Natural killer cell treated with Interleukin-12 subunit alpha and Interleukin-12 subunit beta and Interleukin-15 and Interleukin-18, amount 100 ng/mL, for 72 hours (primary cell): ENCODE measurements around the gene DHCR7. TPM values are rescaled to one million over a fixed set of nuclear protein-coding genes. Genes with fewer than 3 reads are reported as not detected.
A peak's percentile ranks its signal among the peaks of the same experiment; 100 is the strongest.

ENCODE experiments used
- ATAC-seq, 2 donors: fragments of 150-1000 bp; cut with Tn5 transposase in 1 of 2; sonication (Bioruptor Pico), chemical (Tn5 transposase) in 1 of 2; 2 replicates each; pipeline ENCODE4 v1.10.0; 2021
- DNase-seq: peaks from one replicate; pipeline ENCODE4 v3.0.0; 2022; ENCODE audit warnings: low spot score
- H3K27ac Mint-ChIP-seq, 2 donors: 1 replicate in 1 of 2; 2 replicates in 1 of 2; pipeline ENCODE4 v1.8.0; 2022; ENCODE audit warnings: mixed read lengths in 2 of 2, mild to moderate bottlenecking in 1 of 2, moderate library complexity in 1 of 2
- H3K27me3 Mint-ChIP-seq, 2 donors: 1 replicate in 1 of 2; 2 replicates in 1 of 2; pipeline ENCODE4 v1.8.0; 2022; ENCODE audit warnings: mixed read lengths in 2 of 2
- H3K36me3 Mint-ChIP-seq: one replicate; pipeline ENCODE4 v1.8.0; 2022; ENCODE audit warnings: mixed read lengths
- H3K4me1 Mint-ChIP-seq, 2 donors: 1 replicate in 1 of 2; 2 replicates in 1 of 2; pipeline ENCODE4 v1.8.0; 2022; ENCODE audit warnings: low read depth in 2 of 2, mixed read lengths in 2 of 2, mild to moderate bottlenecking in 1 of 2
- H3K4me3 Mint-ChIP-seq: one replicate; pipeline ENCODE4 v1.8.0; 2022; ENCODE audit warnings: mixed read lengths
- H3K9me3 Mint-ChIP-seq: 2 replicates; pipeline ENCODE4 v1.8.0; 2022; ENCODE audit warnings: mixed read lengths
- total RNA-seq, 2 donors: library from RNA; stranded (reverse); gene quantifications; one replicate each; pipeline ENCODE4 v1.2.3, GENCODE V29; 2022

DHCR7 gene
- total RNA-seq, 2 donors from 2014 or later: 75.8 to 104 TPM

GRCh38 chr11:71418643-71419042, 29.6 kb downstream of the DHCR7 start:
- Mint-ChIP-seq H3K27me3 (peaks cover 12 to 15% of the 10 kb centered on the region in 2 donors), H3K9me3 (no peaks in the 10 kb centered on the region), H3K36me3 (no peaks in the 10 kb centered on the region), H3K4me1 (no peaks in the 10 kb centered on the region), H3K4me3 (no peak overlapping the region), H3K27ac (no peak overlapping the region)
- no peak for DNase-seq
- peak in 1 of 2 donors; percentile 38 for ATAC-seq

- H3K36me3 Mint-ChIP-seq: no peaks in the 10 kb centered on the region
- H3K4me1 Mint-ChIP-seq: no peaks in the 10 kb centered on the region
- H3K9me3 Mint-ChIP-seq: peaks cover 3% of the 10 kb centered on the region
- ATAC-seq: no peak
- H3K4me3 Mint-ChIP-seq: no peak overlapping the region
- H3K27ac Mint-ChIP-seq: no peak overlapping the region
- H3K27me3 Mint-ChIP-seq: peaks cover 15 to 20% of the 10 kb centered on the region in 2 donors
- DNase-seq: no peak
These were observed 33.5 kb downstream of the DHCR7 start for GRCh38 chr11:71414645-71415044.

- peaks cover 3% of the 10 kb centered on the region for H3K9me3 Mint-ChIP-seq
- ATAC-seq: no peak
- no peaks in the 10 kb centered on the region for H3K36me3 Mint-ChIP-seq
- H3K27me3 Mint-ChIP-seq: peaks cover 16 to 20% of the 10 kb centered on the region in 2 donors
- H3K4me1 Mint-ChIP-seq: no peaks in the 10 kb centered on the region
- no peak overlapping the region for H3K4me3 Mint-ChIP-seq
- DNase-seq: no peak
- no peak overlapping the region for H3K27ac Mint-ChIP-seq
These were observed 37.7 kb downstream of the DHCR7 start for GRCh38 chr11:71410363-71410966.

GRCh38 chr11:71408826-71409225, 39.4 kb downstream of the DHCR7 start:
- Mint-ChIP-seq H3K27me3 (peaks cover 5 to 14% of the 10 kb centered on the region in 2 donors), H3K4me3 (no peak overlapping the region), H3K4me1 (no peaks in the 10 kb centered on the region), H3K36me3 (no peaks in the 10 kb centered on the region), H3K27ac (no peak overlapping the region), H3K9me3 (peaks cover 7% of the 10 kb centered on the region)
- DNase-seq (no peak), ATAC-seq (no peak)

GRCh38 chr11:71407356-71407755, 40.8 kb downstream of the DHCR7 start:
- Mint-ChIP-seq H3K4me3 (no peak overlapping the region), H3K9me3 (peaks cover 11% of the 10 kb centered on the region), H3K27me3 (peaks cover 5 to 15% of the 10 kb centered on the region in 2 donors), H3K27ac (no peak overlapping the region), H3K4me1 (no peaks in the 10 kb centered on the region), H3K36me3 (no peaks in the 10 kb centered on the region)
- ATAC-seq (peak in 1 of 2 donors; percentile 24), DNase-seq (no peak)

- no peak for DNase-seq
- H3K9me3 Mint-ChIP-seq: peaks cover 11% of the 10 kb centered on the region
These were observed 41.5 kb downstream of the DHCR7 start for GRCh38 chr11:71406681-71407080.

GRCh38 chr11:71404209-71404608, 44.0 kb downstream of the DHCR7 start:
- Mint-ChIP-seq H3K27ac (no peak overlapping the region), H3K4me1 (no peaks in the 10 kb centered on the region), H3K36me3 (no peaks in the 10 kb centered on the region), H3K4me3 (no peak overlapping the region), H3K9me3 (peaks cover 8% of the 10 kb centered on the region), H3K27me3 (peaks cover 3 to 7% of the 10 kb centered on the region in 2 donors)
- DNase-seq: no peak
- no peak for ATAC-seq

More at GRCh38 chr11:71406681-71407080, 41.5 kb downstream of the DHCR7 start:
- no peak for ATAC-seq
- Mint-ChIP-seq H3K4me3 (no peak overlapping the region), H3K36me3 (no peaks in the 10 kb centered on the region), H3K27me3 (peaks cover 5 to 15% of the 10 kb centered on the region in 2 donors), H3K27ac (no peak overlapping the region), H3K4me1 (no peaks in the 10 kb centered on the region)

- Mint-ChIP-seq H3K9me3 (peaks cover 8% of the 10 kb centered on the region), H3K4me3 (no peak overlapping the region), H3K27ac (no peak overlapping the region), H3K4me1 (no peaks in the 10 kb centered on the region), H3K36me3 (no peaks in the 10 kb centered on the region), H3K27me3 (peaks cover 0 to 7% of the 10 kb centered on the region in 2 donors)
- ATAC-seq (no peak), DNase-seq (no peak)
These were observed 45.3 kb downstream of the DHCR7 start for GRCh38 chr11:71402878-71403277.

- no peak overlapping the region for H3K4me3 Mint-ChIP-seq
- peaks cover 8% of the 10 kb centered on the region for H3K9me3 Mint-ChIP-seq
- H3K27me3 Mint-ChIP-seq: peaks cover 0 to 7% of the 10 kb centered on the region in 2 donors
- no peak for ATAC-seq
- H3K4me1 Mint-ChIP-seq: no peaks in the 10 kb centered on the region
- H3K27ac Mint-ChIP-seq: no peak overlapping the region
- no peak for DNase-seq
- H3K36me3 Mint-ChIP-seq: no peaks in the 10 kb centered on the region
These were observed 48.0 kb downstream of the DHCR7 start for GRCh38 chr11:71400216-71400615.

GRCh38 chr11:71399341-71399740, 48.9 kb downstream of the DHCR7 start:
- no peak for DNase-seq
- H3K27ac Mint-ChIP-seq: no peak overlapping the region
- H3K36me3 Mint-ChIP-seq: no peaks in the 10 kb centered on the region
- H3K9me3 Mint-ChIP-seq: peaks cover 8% of the 10 kb centered on the region
- no peak for ATAC-seq
- no peaks in the 10 kb centered on the region for H3K4me1 Mint-ChIP-seq
- peaks cover 0 to 6% of the 10 kb centered on the region in 2 donors for H3K27me3 Mint-ChIP-seq
- H3K4me3 Mint-ChIP-seq: no peak overlapping the region

- DNase-seq (no peak), ATAC-seq (peak in 1 of 2 donors; percentile 10)
- no peak overlapping the region for H3K27ac Mint-ChIP-seq
- H3K4me3 Mint-ChIP-seq: no peak overlapping the region
- H3K36me3 Mint-ChIP-seq: no peaks in the 10 kb centered on the region
- H3K27me3 Mint-ChIP-seq: peaks cover 3 to 8% of the 10 kb centered on the region in 2 donors
- H3K9me3 Mint-ChIP-seq: no peaks in the 10 kb centered on the region
- no peaks in the 10 kb centered on the region for H3K4me1 Mint-ChIP-seq
These were observed 50.2 kb downstream of the DHCR7 start for GRCh38 chr11:71397961-71398360.

GRCh38 chr11:71397331-71397860, 50.8 kb downstream of the DHCR7 start:
- ATAC-seq (peak in 1 of 2 donors; percentile 40), DNase-seq (no peak)
- H3K27me3 Mint-ChIP-seq: peaks cover 4 to 10% of the 10 kb centered on the region in 2 donors
- H3K27ac Mint-ChIP-seq: no peak overlapping the region
- H3K9me3 Mint-ChIP-seq: no peaks in the 10 kb centered on the region
- no peaks in the 10 kb centered on the region for H3K4me1 Mint-ChIP-seq
- no peaks in the 10 kb centered on the region for H3K36me3 Mint-ChIP-seq
- H3K4me3 Mint-ChIP-seq: no peak overlapping the region

- H3K4me3 Mint-ChIP-seq: no peak overlapping the region
- H3K9me3 Mint-ChIP-seq: no peaks in the 10 kb centered on the region
- peaks cover 9 to 16% of the 10 kb centered on the region in 2 donors for H3K27me3 Mint-ChIP-seq
- H3K4me1 Mint-ChIP-seq: no peaks in the 10 kb centered on the region
- ATAC-seq: no peak
- no peak overlapping the region for H3K27ac Mint-ChIP-seq
- no peak for DNase-seq
- H3K36me3 Mint-ChIP-seq: no peaks in the 10 kb centered on the region
These were observed 51.6 kb downstream of the DHCR7 start for GRCh38 chr11:71396548-71397123.

GRCh38 chr11:71395774-71396173, 52.4 kb downstream of the DHCR7 start:
- DNase-seq (no peak), ATAC-seq (no peak)
- H3K4me1 Mint-ChIP-seq: no peaks in the 10 kb centered on the region
- H3K27ac Mint-ChIP-seq: no peak overlapping the region
- no peaks in the 10 kb centered on the region for H3K36me3 Mint-ChIP-seq
- H3K4me3 Mint-ChIP-seq: no peak overlapping the region
- no peaks in the 10 kb centered on the region for H3K9me3 Mint-ChIP-seq
- H3K27me3 Mint-ChIP-seq: peaks cover 9 to 24% of the 10 kb centered on the region in 2 donors
